Osteoblast (primary cell): ENCODE results near the gene ADAMTSL1. TPM values are rescaled to one million over a fixed set of nuclear protein-coding genes. Genes with fewer than 3 reads are reported as not detected.

Source experiments
- DNase-seq: peaks from one replicate; pipeline ENCODE4 v3.0.0; 2011; ENCODE audit warnings: low spot score, mixed read lengths; ENCODE audit not compliant: insufficient read length; ENCODE audit errors: missing footprints
- H2AFZ ChIP-seq: 2 replicates; pipeline ENCODE4 v1.6.0; 2011; ENCODE audit warnings: mild to moderate bottlenecking, low read length
- H3K27ac ChIP-seq: 2 replicates; pipeline ENCODE4 v1.5.1; 2011; ENCODE audit warnings: mild to moderate bottlenecking, low read depth, low read length, moderate library complexity
- H3K27me3 ChIP-seq: 2 replicates; pipeline ENCODE4 v1.6.0; 2012; ENCODE audit warnings: mild to moderate bottlenecking, control low read depth, inconsistent platforms, low read length, moderate library complexity; ENCODE audit not compliant: insufficient read depth
- H3K36me3 ChIP-seq: 2 replicates; pipeline ENCODE4 v1.5.1; 2011; ENCODE audit warnings: mild to moderate bottlenecking, low read length, control low read depth, moderate library complexity; ENCODE audit not compliant: insufficient read depth
- H3K4me1 ChIP-seq: 2 replicates; pipeline ENCODE4 v1.5.1; 2011; ENCODE audit warnings: mild to moderate bottlenecking, low read length, control low read depth, moderate library complexity; ENCODE audit not compliant: insufficient read depth
- H3K4me2 ChIP-seq: 2 replicates; pipeline ENCODE4 v1.6.0; 2011; ENCODE audit warnings: mild to moderate bottlenecking, low read length; ENCODE audit not compliant: insufficient read depth
- H3K4me3 ChIP-seq: fragments of 200-600 bp; sonication (generic); 3 replicates; pipeline ENCODE4 v1.5.1; 2012; ENCODE audit warnings: mild to moderate bottlenecking, low read length, inconsistent platforms; ENCODE audit not compliant: insufficient read depth
- H3K79me2 ChIP-seq: 2 replicates; pipeline ENCODE4 v1.6.0; 2012; ENCODE audit warnings: mild to moderate bottlenecking, low read length, control low read depth, inconsistent platforms; ENCODE audit not compliant: insufficient read depth
- H3K9me3 ChIP-seq: 2 replicates; pipeline ENCODE4 v1.5.1; 2011; ENCODE audit warnings: low read depth, low read length, control low read depth
- H4K20me1 ChIP-seq: 2 replicates; pipeline ENCODE4 v1.6.0; 2012; ENCODE audit warnings: mild to moderate bottlenecking, low read length, control low read depth; ENCODE audit not compliant: insufficient read depth
- total RNA-seq: library from RNA; depleted of rRNA; stranded (reverse); fragments of >200 nt; gene quantifications from 2 replicates; pipeline ENCODE4 v1.2.3, GENCODE V29; 2012
- TF ChIP-seq, protein P1 (sequence below): IDR thresholded peaks from 2 replicates; pipeline ENCODE4 v1.5.1; 2011; ENCODE audit warnings: mild to moderate bottlenecking, low read depth, low read length, moderate library complexity; ENCODE audit errors: extremely low read depth

ADAMTSL1 gene
- total RNA-seq, 1 donor: 54.3 TPM

DNA sequence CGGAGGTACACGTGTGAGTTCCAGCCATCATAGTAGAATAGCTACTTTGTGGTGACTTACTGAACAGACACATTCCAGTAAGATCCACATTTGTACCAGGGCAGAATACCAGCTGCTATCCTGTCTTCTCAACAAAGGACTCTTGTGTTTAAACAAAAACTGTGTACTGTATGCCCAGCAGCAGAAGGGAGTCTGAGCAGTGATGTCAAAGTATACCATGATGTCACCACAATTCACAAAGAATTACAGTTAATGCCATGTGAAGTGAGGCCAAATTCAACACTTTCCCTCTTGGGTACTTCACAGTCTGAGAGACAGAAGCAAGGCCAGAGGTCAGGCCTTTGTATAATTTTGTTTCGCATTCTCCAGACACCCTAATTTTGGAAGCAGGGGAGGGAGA, 137.0 kb downstream of the ADAMTSL1 start:
- Histone ChIP-seq H3K4me3 (no peak overlapping the region), H3K4me1 (peaks cover 14% of the 10 kb centered on the region), H3K27me3 (no peaks in the 10 kb centered on the region), H3K9me3 (no peaks in the 10 kb centered on the region), H2AFZ (no peak overlapping the region), H3K27ac (no peak overlapping the region), H3K36me3 (no peaks in the 10 kb centered on the region), H3K79me2 (peaks cover 57% of the 10 kb centered on the region), H4K20me1 (no peaks in the 10 kb centered on the region), H3K4me2 (no peak overlapping the region)
- DNase-seq: no peak
- TF ChIP-seq, protein P1, sequence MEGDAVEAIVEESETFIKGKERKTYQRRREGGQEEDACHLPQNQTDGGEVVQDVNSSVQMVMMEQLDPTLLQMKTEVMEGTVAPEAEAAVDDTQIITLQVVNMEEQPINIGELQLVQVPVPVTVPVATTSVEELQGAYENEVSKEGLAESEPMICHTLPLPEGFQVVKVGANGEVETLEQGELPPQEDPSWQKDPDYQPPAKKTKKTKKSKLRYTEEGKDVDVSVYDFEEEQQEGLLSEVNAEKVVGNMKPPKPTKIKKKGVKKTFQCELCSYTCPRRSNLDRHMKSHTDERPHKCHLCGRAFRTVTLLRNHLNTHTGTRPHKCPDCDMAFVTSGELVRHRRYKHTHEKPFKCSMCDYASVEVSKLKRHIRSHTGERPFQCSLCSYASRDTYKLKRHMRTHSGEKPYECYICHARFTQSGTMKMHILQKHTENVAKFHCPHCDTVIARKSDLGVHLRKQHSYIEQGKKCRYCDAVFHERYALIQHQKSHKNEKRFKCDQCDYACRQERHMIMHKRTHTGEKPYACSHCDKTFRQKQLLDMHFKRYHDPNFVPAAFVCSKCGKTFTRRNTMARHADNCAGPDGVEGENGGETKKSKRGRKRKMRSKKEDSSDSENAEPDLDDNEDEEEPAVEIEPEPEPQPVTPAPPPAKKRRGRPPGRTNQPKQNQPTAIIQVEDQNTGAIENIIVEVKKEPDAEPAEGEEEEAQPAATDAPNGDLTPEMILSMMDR: no peak

DNA sequence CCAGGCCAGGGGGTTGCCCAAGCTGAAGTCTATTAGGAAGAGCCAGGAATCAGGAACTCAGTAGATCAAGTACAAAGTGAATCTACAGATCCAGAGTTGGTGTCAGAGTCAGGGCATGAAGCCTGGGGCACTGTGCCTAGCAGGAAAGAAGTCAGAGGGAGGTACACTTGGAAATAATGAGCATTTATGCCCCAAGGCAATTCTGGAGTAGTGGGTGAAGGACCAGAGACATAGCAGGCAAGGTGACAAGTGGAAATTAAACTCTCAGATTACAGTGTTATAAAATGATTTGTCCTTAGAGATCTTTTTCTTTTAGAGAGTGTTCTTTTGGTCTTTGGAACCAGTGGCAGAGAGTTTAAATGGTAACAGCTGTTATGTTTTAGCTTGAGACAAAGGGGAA, 138.0 kb downstream of the ADAMTSL1 start:
- H3K27me3 ChIP-seq: no peaks in the 10 kb centered on the region
- no peak overlapping the region for H3K27ac ChIP-seq
- H3K4me2 ChIP-seq: no peak overlapping the region
- no peak for DNase-seq
- no peaks in the 10 kb centered on the region for H3K36me3 ChIP-seq
- TF ChIP-seq, protein P1: no peak
- no peaks in the 10 kb centered on the region for H4K20me1 ChIP-seq
- no peak overlapping the region for H2AFZ ChIP-seq
- H3K79me2 ChIP-seq: peaks cover 55% of the 10 kb centered on the region
- H3K4me1 ChIP-seq: peaks cover 4% of the 10 kb centered on the region
- no peak overlapping the region for H3K4me3 ChIP-seq
- no peaks in the 10 kb centered on the region for H3K9me3 ChIP-seq

DNA sequence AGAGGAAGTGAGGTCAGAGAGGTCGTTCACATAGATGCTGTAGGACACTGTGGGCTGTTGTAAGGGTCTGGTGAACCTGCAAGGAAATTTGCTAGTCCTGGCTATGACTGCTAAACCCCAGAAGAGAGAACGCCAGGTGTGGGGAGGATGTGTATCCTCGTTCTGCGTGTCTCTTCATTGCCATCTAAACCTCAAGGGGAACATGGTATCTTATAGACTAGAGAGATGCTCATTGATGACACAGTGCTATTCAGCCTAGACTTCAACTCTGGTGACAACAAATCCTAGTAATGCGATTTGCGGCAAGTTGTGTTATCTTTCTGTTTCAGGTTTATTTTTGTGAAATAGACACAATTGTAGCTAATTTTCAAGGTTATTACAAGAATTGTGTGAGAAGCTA, 140.2 kb downstream of the ADAMTSL1 start:
- H3K79me2 ChIP-seq: peaks cover 48% of the 10 kb centered on the region
- H3K4me1 ChIP-seq: no peaks in the 10 kb centered on the region
- no peak overlapping the region for H2AFZ ChIP-seq
- DNase-seq: no peak
- TF ChIP-seq, protein P1: no peak
- no peaks in the 10 kb centered on the region for H3K9me3 ChIP-seq
- no peak overlapping the region for H3K27ac ChIP-seq
- H3K36me3 ChIP-seq: peaks cover 5% of the 10 kb centered on the region
- H3K4me3 ChIP-seq: no peak overlapping the region
- H4K20me1 ChIP-seq: no peaks in the 10 kb centered on the region
- H3K27me3 ChIP-seq: no peaks in the 10 kb centered on the region
- H3K4me2 ChIP-seq: no peak overlapping the region

DNA sequence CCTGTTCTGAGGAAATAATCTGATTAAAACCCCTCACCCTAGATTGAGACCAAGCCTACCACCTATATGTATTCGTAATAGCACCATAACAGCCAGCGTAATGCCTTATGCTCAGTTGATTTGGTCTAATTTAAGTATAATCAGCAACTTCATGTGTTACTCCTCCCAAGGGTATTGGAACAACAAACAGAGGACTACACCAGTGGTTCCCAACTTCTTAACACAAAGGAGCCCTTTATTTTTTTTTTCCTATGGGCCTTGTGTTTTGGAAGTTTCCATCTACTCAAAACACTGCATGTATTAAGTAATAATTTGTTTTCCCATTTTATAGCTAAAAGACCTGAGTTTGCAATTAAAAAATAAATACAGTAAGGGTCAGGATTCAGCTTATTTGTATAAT, 140.7 kb downstream of the ADAMTSL1 start:
- H4K20me1 ChIP-seq: no peaks in the 10 kb centered on the region
- no peak overlapping the region for H3K27ac ChIP-seq
- no peak overlapping the region for H3K4me2 ChIP-seq
- no peak overlapping the region for H2AFZ ChIP-seq
- peaks cover 5% of the 10 kb centered on the region for H3K36me3 ChIP-seq
- H3K27me3 ChIP-seq: no peaks in the 10 kb centered on the region
- no peaks in the 10 kb centered on the region for H3K4me1 ChIP-seq
- DNase-seq: no peak
- no peaks in the 10 kb centered on the region for H3K9me3 ChIP-seq
- TF ChIP-seq, protein P1: no peak
- H3K79me2 ChIP-seq: peaks cover 45% of the 10 kb centered on the region
- H3K4me3 ChIP-seq: no peak overlapping the region
